Measurements from ENCODE around the gene GRIK4.

GRIK4 gene

GRCh38 chr11:120717042-120717441, 205.5 kb downstream of the GRIK4 start:
- H3K4me1 ChIP-seq (ENCODE audit: control insufficient read depth, low read length), result peaks cover 38% of the 10 kb centered on the region
- no peaks in the 10 kb centered on the region for H4K20me1 ChIP-seq (ENCODE audit: control insufficient read depth, insufficient read depth, low read depth, low read length)
- no peaks in the 10 kb centered on the region for H3K9me3 ChIP-seq (ENCODE audit: control insufficient read depth, insufficient read depth, low read length)
- H3K27me3 ChIP-seq (ENCODE audit: control insufficient read depth, low read length), result no peaks in the 10 kb centered on the region
- no peak overlapping the region for H3K4me3 ChIP-seq (ENCODE audit: low read length)
- H3K27ac ChIP-seq (ENCODE audit: low read depth, low read length), result no peak overlapping the region
- H3K9me2 ChIP-seq (replicated peaks; ENCODE audit: control insufficient read depth, low read length), result no peaks in the 10 kb centered on the region
- no peaks in the 10 kb centered on the region for H3K79me2 ChIP-seq (ENCODE audit: control insufficient read depth, low read length)
- H3F3A ChIP-seq (ENCODE audit: control insufficient read depth, insufficient read depth), result no peaks in the 10 kb centered on the region
- H3K36me3 ChIP-seq (ENCODE audit: control insufficient read depth, low read length), result no peaks in the 10 kb centered on the region
- TF ChIP-seq CTCF (IDR thresholded peaks at IDR 0.05; ENCODE audit: low read depth, low read length, poor library complexity, severe bottlenecking), result no peak
- no peak overlapping the region for H3K4me2 ChIP-seq (ENCODE audit: low read length)

GRCh38 chr11:120717623-120718022, 206.1 kb downstream of the GRIK4 start:
- H3K9me3 ChIP-seq (ENCODE audit: control insufficient read depth, insufficient read depth, low read length), result no peaks in the 10 kb centered on the region
- no peaks in the 10 kb centered on the region for H3K36me3 ChIP-seq (ENCODE audit: control insufficient read depth, low read length)
- H4K20me1 ChIP-seq (ENCODE audit: control insufficient read depth, insufficient read depth, low read depth, low read length), result no peaks in the 10 kb centered on the region
- no peak overlapping the region for H3K4me3 ChIP-seq (ENCODE audit: low read length)
- H3K4me1 ChIP-seq (ENCODE audit: control insufficient read depth, low read length), result peaks cover 32% of the 10 kb centered on the region
- no peaks in the 10 kb centered on the region for H3K9me2 ChIP-seq (replicated peaks; ENCODE audit: control insufficient read depth, low read length)
- H3K4me2 ChIP-seq (ENCODE audit: low read length), result no peak overlapping the region
- TF ChIP-seq EZH2phosphoT487 (IDR thresholded peaks at IDR 0.05; ENCODE audit: borderline replicate concordance, low read length), result no peak
- TF ChIP-seq CTCF (IDR thresholded peaks at IDR 0.05; ENCODE audit: low read depth, low read length, poor library complexity, severe bottlenecking), result no peak
- H3F3A ChIP-seq (ENCODE audit: control insufficient read depth, insufficient read depth), result no peaks in the 10 kb centered on the region
- H3K27me3 ChIP-seq (ENCODE audit: control insufficient read depth, low read length), result no peaks in the 10 kb centered on the region
- no peaks in the 10 kb centered on the region for H3K79me2 ChIP-seq (ENCODE audit: control insufficient read depth, low read length)
- no peak overlapping the region for H3K27ac ChIP-seq (ENCODE audit: low read depth, low read length)

DNA sequence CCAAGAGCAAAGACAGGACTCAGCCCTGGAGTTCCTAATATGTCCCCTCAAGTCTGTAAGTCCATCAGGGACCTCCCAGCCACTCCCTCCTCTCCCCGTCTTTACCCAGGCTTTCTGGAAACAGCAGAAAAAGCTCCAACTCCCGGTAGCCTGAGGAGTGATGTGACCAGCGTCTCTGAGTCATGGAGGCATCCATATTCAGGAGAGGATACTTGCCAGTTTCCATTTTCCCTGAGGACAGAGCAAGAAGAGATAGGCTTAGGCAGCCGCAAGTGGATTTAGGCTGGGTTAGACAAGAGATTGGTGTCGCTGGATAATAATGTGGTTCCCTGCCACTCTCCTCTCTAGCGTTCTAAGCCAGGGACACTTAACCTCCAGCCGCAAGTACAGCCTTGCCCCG, 206.6 kb downstream of the GRIK4 start:
- Histone ChIP-seq H3F3A (ENCODE audit: control insufficient read depth, insufficient read depth) (no peaks in the 10 kb centered on the region), H3K4me1 (ENCODE audit: control insufficient read depth, low read length) (peaks cover 27% of the 10 kb centered on the region), H3K36me3 (ENCODE audit: control insufficient read depth, low read length) (no peaks in the 10 kb centered on the region), H3K4me3 (ENCODE audit: low read length) (no peak overlapping the region), H3K9me2 (replicated peaks; ENCODE audit: control insufficient read depth, low read length) (no peaks in the 10 kb centered on the region), H3K27ac (ENCODE audit: low read depth, low read length) (no peak overlapping the region), H3K4me2 (ENCODE audit: low read length) (no peak overlapping the region), H3K27me3 (ENCODE audit: control insufficient read depth, low read length) (no peaks in the 10 kb centered on the region), H3K9me3 (ENCODE audit: control insufficient read depth, insufficient read depth, low read length) (no peaks in the 10 kb centered on the region), H3K79me2 (ENCODE audit: control insufficient read depth, low read length) (no peaks in the 10 kb centered on the region), H4K20me1 (ENCODE audit: control insufficient read depth, insufficient read depth, low read depth, low read length) (no peaks in the 10 kb centered on the region)
- TF ChIP-seq EZH2phosphoT487 (IDR thresholded peaks at IDR 0.05; ENCODE audit: borderline replicate concordance, low read length) (no peak), CTCF (IDR thresholded peaks at IDR 0.05; ENCODE audit: low read depth, low read length, poor library complexity, severe bottlenecking) (no peak)

DNA sequence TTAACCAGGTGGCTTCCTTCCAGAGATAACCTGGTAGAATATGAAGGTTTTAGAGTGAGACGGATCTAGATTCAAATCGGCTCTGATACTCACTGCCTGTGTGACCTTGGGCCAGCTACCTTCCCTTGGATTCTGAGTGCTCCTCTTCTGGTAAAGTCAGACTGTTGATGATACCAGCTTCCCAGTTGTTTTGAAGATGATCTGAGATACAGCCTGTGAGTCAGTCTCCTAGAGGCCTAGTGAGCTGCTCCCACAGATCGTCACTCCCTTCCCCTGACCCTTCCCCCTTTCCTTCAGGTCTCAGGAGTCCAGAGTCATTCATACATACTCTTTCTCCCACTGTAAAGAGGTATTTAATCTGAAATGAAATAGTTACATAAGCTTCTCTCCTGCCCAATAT, 207.8 kb downstream of the GRIK4 start:
- Histone ChIP-seq H3K36me3 (ENCODE audit: control insufficient read depth, low read length) (no peaks in the 10 kb centered on the region), H3F3A (ENCODE audit: control insufficient read depth, insufficient read depth) (no peaks in the 10 kb centered on the region), H3K4me2 (ENCODE audit: low read length) (no peak overlapping the region), H3K9me3 (ENCODE audit: control insufficient read depth, insufficient read depth, low read length) (no peaks in the 10 kb centered on the region), H3K4me3 (ENCODE audit: low read length) (no peak overlapping the region), H3K27me3 (ENCODE audit: control insufficient read depth, low read length) (no peaks in the 10 kb centered on the region), H3K4me1 (ENCODE audit: control insufficient read depth, low read length) (peaks cover 15% of the 10 kb centered on the region), H4K20me1 (ENCODE audit: control insufficient read depth, insufficient read depth, low read depth, low read length) (no peaks in the 10 kb centered on the region), H3K79me2 (ENCODE audit: control insufficient read depth, low read length) (no peaks in the 10 kb centered on the region), H3K9me2 (replicated peaks; ENCODE audit: control insufficient read depth, low read length) (no peaks in the 10 kb centered on the region), H3K27ac (ENCODE audit: low read depth, low read length) (no peak overlapping the region)
- no peak for TF ChIP-seq CTCF (IDR thresholded peaks at IDR 0.05; ENCODE audit: low read depth, low read length, poor library complexity, severe bottlenecking)

Measured in DOHH2 (cell line).